HepG2 (cell line): ENCODE data around the gene GPR149. TPM values are rescaled to one million over a fixed set of nuclear protein-coding genes. Genes with fewer than 3 reads are reported as not detected.

Source experiments
- ATAC-seq: fragments of 200-7000 bp; cut with Tn5 transposase; 3 replicates; pipeline ENCODE4 v1.9.1; 2020; ENCODE audit warnings: mild to moderate bottlenecking, moderate library complexity
- BruUV-seq: library from RNA; stranded (reverse); fragments of 400-500 nt; replicated peaks from 2 replicates; lab custom pipeline; 2021; lab: Mats Ljungman, UMichigan
- CTCF ChIA-PET: fragments of 300-600 bp; formaldehyde crosslinking; extraction: SDS; loops from one replicate; lab custom pipeline; 2021; ENCODE audit warnings: low total read pairs, inconsistent platforms, low intra/inter-chr PET ratio; lab: Yijun Ruan, JAX
- POLR2A ChIA-PET: fragments of 350-600 bp; sonication (Branson Sonifier 250); formaldehyde crosslinking; loops from one replicate; lab custom pipeline; 2020; ENCODE audit warnings: antibody characterized with exemption, inconsistent platforms; lab: Yijun Ruan, JAX
- DNase-seq: peaks from one replicate; pipeline ENCODE4 v3.0.0-alpha.2; 2015; ENCODE audit warnings: low spot score
- FAIRE-seq: peaks from 3 replicates; lab custom pipeline; 2011; peaks lifted over from hg19 to GRCh38; lab: Jason Lieb, UNC
- H2AFZ ChIP-seq: one replicate; pipeline ENCODE4 v1.6.1; 2011; ENCODE audit warnings: low read length, inconsistent platforms
- H3K27ac ChIP-seq: fragments of 300-600 bp; 3 replicates; pipeline ENCODE4 v1.8.0; 2011; ENCODE audit warnings: mixed run types, mild to moderate bottlenecking, mixed read lengths, low read length, inconsistent platforms; ENCODE audit not compliant: insufficient read depth; ENCODE audit errors: extremely low read length
- H3K27me3 ChIP-seq, 2 experiments: fragments of 200-600 bp in 1 of 2; 2 replicates in 1 of 2; 3 replicates in 1 of 2; pipeline versions ENCODE4 v1.6.0 to v1.8.0; 2011; ENCODE audit warnings: low read length in 2 of 2, mild to moderate bottlenecking in 2 of 2, moderate library complexity in 2 of 2, inconsistent platforms in 1 of 2; ENCODE audit not compliant: insufficient read depth in 2 of 2, control insufficient read depth in 1 of 2
- H3K36me3 ChIP-seq, 2 experiments: fragments of 200-600 bp in 1 of 2; replicated peaks in 1 of 2; 2 replicates in 1 of 2; 3 replicates in 1 of 2; pipeline versions ENCODE4 v1.5.1 to v1.8.0; 2011; ENCODE audit warnings: low read length in 2 of 2, inconsistent platforms in 1 of 2; ENCODE audit not compliant: insufficient read depth in 2 of 2, control insufficient read depth in 1 of 2
- H3K4me1 ChIP-seq: 2 replicates; pipeline ENCODE4 v1.5.1; 2012; ENCODE audit warnings: low read length, inconsistent platforms; ENCODE audit not compliant: insufficient read depth
- H3K4me2 ChIP-seq: 2 replicates; pipeline ENCODE4 v1.6.0; 2011; ENCODE audit warnings: low read depth, low read length, inconsistent platforms
- H3K4me3 ChIP-seq, 3 experiments: fragments of 200-600 bp in 1 of 3; sonication (generic), shearing (Covaris generic) in 1 of 3; replicated peaks in 1 of 3; 2 replicates each; pipeline ENCODE4 v1.5.1; 2011 to 2016; ENCODE audit warnings: low read length in 3 of 3, inconsistent platforms in 2 of 3, low read depth in 2 of 3, mild to moderate bottlenecking in 2 of 3, control low read depth in 1 of 3, mixed read lengths in 1 of 3; ENCODE audit not compliant: insufficient read depth in 1 of 3
- H3K79me2 ChIP-seq: one replicate; pipeline ENCODE4 v1.6.1; 2011; ENCODE audit warnings: low read length, inconsistent platforms; ENCODE audit not compliant: insufficient read depth
- H3K9ac ChIP-seq: 2 replicates; pipeline ENCODE4 v1.6.0; 2011; ENCODE audit warnings: mild to moderate bottlenecking, low read depth, low read length, inconsistent platforms; ENCODE audit not compliant: insufficient read depth
- H3K9me3 ChIP-seq: 2 replicates; pipeline ENCODE4 v1.5.1; 2012; ENCODE audit warnings: mild to moderate bottlenecking, low read length
- H4K20me1 ChIP-seq: 2 replicates; pipeline ENCODE4 v1.6.0; 2011; ENCODE audit warnings: inconsistent platforms, mild to moderate bottlenecking, low read length, moderate library complexity; ENCODE audit not compliant: insufficient read depth
- BCL6 ChIP-seq: IDR thresholded peaks from 2 replicates; pipeline ENCODE4 v1.6.1; 2016; ENCODE audit warnings: missing genetic modification reagents, missing compliant biosample characterization
- BRD4 ChIP-seq: sonication (generic); formaldehyde crosslinking; IDR thresholded peaks from 2 replicates; pipeline ENCODE4 v1.4.0; 2020; ENCODE audit warnings: missing genetic modification reagents
- ERF ChIP-seq: IDR thresholded peaks from 2 replicates; pipeline ENCODE4 v1.6.1; 2018; ENCODE audit warnings: missing biosample characterization, missing genetic modification reagents
- GABPA ChIP-seq, 2 experiments: IDR thresholded peaks; 2 replicates each; pipeline ENCODE4 v1.6.1; 2011 to 2016; ENCODE audit warnings: low read depth in 2 of 2, low read length in 1 of 2, missing biosample characterization in 1 of 2, missing genetic modification characterization in 1 of 2
- NAIF1 ChIP-seq: sonication (generic); formaldehyde crosslinking; IDR thresholded peaks from 2 replicates; pipeline ENCODE4 v1.5.0; 2020; ENCODE audit warnings: mild to moderate bottlenecking, missing genetic modification reagents, borderline replicate concordance
- NFE2L1 ChIP-seq: sonication (generic); formaldehyde crosslinking; IDR thresholded peaks from 2 replicates; pipeline ENCODE4 v1.4.0; 2020; ENCODE audit warnings: missing genetic modification reagents, mild to moderate bottlenecking, borderline replicate concordance
- NFE2L2 ChIP-seq: fragments of 150-350 bp; IDR thresholded peaks from 2 replicates; pipeline ENCODE4 v1.6.1; 2014; ENCODE audit warnings: low read length
- RAD21 ChIP-seq: fragments of 450-650 bp; formaldehyde crosslinking; IDR thresholded peaks from 2 replicates; pipeline ENCODE4 v1.5.0; 2020; ENCODE audit warnings: mild to moderate bottlenecking
- SNRNP70 ChIP-seq: fragments of 200-400 bp; formaldehyde crosslinking; IDR thresholded peaks from 2 replicates; pipeline ENCODE4 v1.6.1; 2017; ENCODE audit warnings: mild to moderate bottlenecking, low read depth, low read length, moderate library complexity
- SRSF1 ChIP-seq: fragments of 200-400 bp; formaldehyde crosslinking; optimal IDR thresholded peaks from 2 replicates; pipeline ENCODE3; 2017; ENCODE audit warnings: mild to moderate bottlenecking, low read depth, low read length, moderate library complexity
- ZNF430 ChIP-seq: sonication (generic); formaldehyde crosslinking; IDR thresholded peaks from 2 replicates; pipeline ENCODE4 v1.9.0; 2021; ENCODE audit warnings: mild to moderate bottlenecking, missing genetic modification reagents
- ZNF562 ChIP-seq: sonication (generic); formaldehyde crosslinking; IDR thresholded peaks from 2 replicates; pipeline ENCODE4 v1.8.0; 2022; ENCODE audit warnings: missing genetic modification reagents, borderline replicate concordance
- WGBS: methylation state at CpG from one replicate; pipeline ENCODE4 v1.1.6; 2017; ENCODE audit warnings: low lambda C conversion rate; 5-methylcytosine and 5-hydroxymethylcytosine counted together
- in situ Hi-C: cut with HindIII; loops from 2 replicates; pipeline ENCODE4 v1.10.0; 2017; ENCODE audit warnings: low pct_unique_long_range_greater_than_20kb; ENCODE audit not compliant: extremely low pct_ligation_motif_present
- intact Hi-C: fragments of 100-400 bp; cut with micrococcal nuclease; formaldehyde crosslinking; loops from one replicate; pipeline ENCODE4 v1.10.0; 2022; ENCODE audit not compliant: unreplicated experiment
- polyA plus RNA-seq, 8 experiments: library from polyadenylated mRNA; depleted of rRNA in 3 of 8; stranded (reverse) in 7 of 8; unstranded in 1 of 8; fragments of >200 nt; fragmentation: Illumina TruSeq in 4 of 8; extraction: Trizol in 4 of 8; gene quantifications; 2 replicates each; pipeline versions ENCODE4 v1.2.1 to v1.2.3, GENCODE V29; 2011 to 2016; ENCODE audit warnings: low read depth in 4 of 8, missing spikeins in 1 of 8, mixed read lengths in 1 of 8; ENCODE audit not compliant: insufficient read depth in 1 of 8
- total RNA-seq, 5 experiments: library from RNA; depleted of rRNA; stranded (reverse); fragments of >200 nt; fragmentation: Illumina TruSeq; extraction: Trizol; gene quantifications; 2 replicates each; pipeline ENCODE4 v1.2.3, GENCODE V29; 2016; ENCODE audit warnings: low read depth in 1 of 5
- TF ChIP-seq, protein P1 (sequence below): IDR thresholded peaks from 2 replicates; pipeline ENCODE4 v1.6.1; 2016
- TF ChIP-seq, protein P2 (sequence below): sonication (generic); formaldehyde crosslinking; IDR thresholded peaks from 2 replicates; pipeline ENCODE4 v1.5.0; 2020; ENCODE audit warnings: mild to moderate bottlenecking, low read depth, missing genetic modification reagents, borderline replicate concordance
- TF ChIP-seq, protein P3 (sequence below): IDR thresholded peaks from 2 replicates; pipeline ENCODE4 v1.6.1; 2016; ENCODE audit warnings: missing genetic modification reagents, missing compliant biosample characterization
- TF ChIP-seq, protein P4 (sequence below): sonication (generic); formaldehyde crosslinking; IDR thresholded peaks from 2 replicates; pipeline ENCODE4 v1.5.0; 2020; ENCODE audit warnings: missing genetic modification reagents
- TF ChIP-seq, protein P5 (sequence below): sonication (generic); formaldehyde crosslinking; IDR thresholded peaks from 2 replicates; pipeline ENCODE4 v1.4.0; 2020; ENCODE audit warnings: missing genetic modification reagents, mild to moderate bottlenecking, borderline replicate concordance

Gene GPR149
- total and polyA plus RNA-seq, 2 of the 13 experiments (the other 11 are each of a cell fraction or from before 2014, with no cell fraction given) = not detected

DNA sequence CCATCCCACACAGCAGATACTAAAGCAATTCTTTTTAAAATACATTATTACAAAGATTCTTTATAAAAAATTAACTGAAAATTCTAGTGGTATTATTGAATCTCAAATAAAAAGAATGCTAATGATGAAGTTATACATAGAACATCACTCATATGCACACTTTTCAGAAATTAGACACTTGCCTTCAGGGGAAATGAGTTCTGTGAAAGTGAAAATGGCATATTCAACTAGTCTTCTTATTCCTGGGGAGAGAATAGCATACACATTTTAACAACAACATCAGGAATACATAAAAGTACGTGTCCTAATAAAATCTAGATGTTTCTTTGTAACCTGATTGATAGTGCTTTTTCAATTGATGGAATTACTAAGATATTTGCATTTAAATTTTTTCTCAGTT lies 68.9 kb downstream of the GPR149 start:
- H3K27ac ChIP-seq = no peak overlapping the region
- no peak overlapping the region for H3K9ac ChIP-seq
- ATAC-seq = no peak
- 5% methylated on average over 1 of the region's 1 CpG for WGBS
- no peak for TF ChIP-seq NFE2L2
- no peak for TF ChIP-seq ZNF430
- TF ChIP-seq NFE2L1 (CRISPR knock-in tag) = no peak
- TF ChIP-seq BRD4 (CRISPR knock-in tag) = no peak
- TF ChIP-seq, protein P1, sequence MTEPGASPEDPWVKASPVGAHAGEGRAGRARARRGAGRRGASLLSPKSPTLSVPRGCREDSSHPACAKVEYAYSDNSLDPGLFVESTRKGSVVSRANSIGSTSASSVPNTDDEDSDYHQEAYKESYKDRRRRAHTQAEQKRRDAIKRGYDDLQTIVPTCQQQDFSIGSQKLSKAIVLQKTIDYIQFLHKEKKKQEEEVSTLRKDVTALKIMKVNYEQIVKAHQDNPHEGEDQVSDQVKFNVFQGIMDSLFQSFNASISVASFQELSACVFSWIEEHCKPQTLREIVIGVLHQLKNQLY (CRISPR knock-in tag) = no peak
- TF ChIP-seq SNRNP70 = no peak
- TF ChIP-seq ZNF562 (CRISPR knock-in tag) = no peak
- TF ChIP-seq ERF (CRISPR knock-in tag) = no peak
- TF ChIP-seq SRSF1 = no peak
- TF ChIP-seq, all 625 proteins: peak for 0
- POLR2A ChIA-PET = no interaction called here
- Histone ChIP-seq H2AFZ (no peak overlapping the region), H3K4me1 (no peaks in the 10 kb centered on the region), H3K79me2 (no peaks in the 10 kb centered on the region), H3K4me3 (no peak overlapping the region), H3K36me3 (no peaks in the 10 kb centered on the region), H3K9me3 (no peaks in the 10 kb centered on the region), H3K27me3 (no peaks in the 10 kb centered on the region), H3K4me2 (no peak overlapping the region), H4K20me1 (no peaks in the 10 kb centered on the region)
- CTCF ChIA-PET = no interaction called here
- DNase-seq (no peak), FAIRE-seq (no peak)
- intact Hi-C loops (no loop called here), in situ Hi-C loops (no loop called here)
- no TSS peak for BruUV-seq

DNA sequence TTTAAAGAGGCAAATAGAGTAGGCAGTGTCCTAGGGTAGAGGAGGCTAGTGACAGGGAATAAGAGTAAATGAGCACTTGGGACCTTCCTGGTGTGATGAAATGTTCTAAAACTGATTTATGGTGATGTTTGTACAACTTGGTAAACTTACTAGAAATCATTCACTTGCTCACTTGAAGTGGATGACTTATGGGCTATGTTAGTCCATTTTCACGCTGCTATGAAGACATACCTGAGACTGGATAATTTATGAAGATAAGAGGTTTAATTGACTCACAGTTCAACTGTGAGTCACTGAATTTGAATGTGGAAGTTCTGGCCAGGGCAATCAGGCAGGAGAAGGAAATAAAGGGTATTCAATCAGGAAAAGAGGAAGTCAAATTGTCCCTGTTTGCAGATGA lies 74.0 kb downstream of the GPR149 start:
- H4K20me1 ChIP-seq = no peaks in the 10 kb centered on the region
- no peaks in the 10 kb centered on the region for H3K27me3 ChIP-seq
- intact Hi-C loops = no loop called here
- H3K4me1 ChIP-seq = no peaks in the 10 kb centered on the region
- H2AFZ ChIP-seq = no peak overlapping the region
- no peaks in the 10 kb centered on the region for H3K36me3 ChIP-seq
- 12% methylated on average over 1 of the region's 1 CpG for WGBS
- FAIRE-seq = no peak
- H3K9ac ChIP-seq = no peak overlapping the region
- no TSS peak for BruUV-seq
- POLR2A ChIA-PET = no interaction called here
- DNase-seq = no peak
- in situ Hi-C loops = no loop called here
- CTCF ChIA-PET = no interaction called here
- H3K27ac ChIP-seq = no peak overlapping the region
- H3K4me2 ChIP-seq = no peak overlapping the region
- no peaks in the 10 kb centered on the region for H3K9me3 ChIP-seq
- no peak for ATAC-seq
- no peaks in the 10 kb centered on the region for H3K79me2 ChIP-seq
- H3K4me3 ChIP-seq = no peak overlapping the region
- TF ChIP-seq BCL6 (CRISPR knock-in tag) = no peak
- no peak for TF ChIP-seq RAD21 (CRISPR knock-in tag)
- TF ChIP-seq, protein P2, sequence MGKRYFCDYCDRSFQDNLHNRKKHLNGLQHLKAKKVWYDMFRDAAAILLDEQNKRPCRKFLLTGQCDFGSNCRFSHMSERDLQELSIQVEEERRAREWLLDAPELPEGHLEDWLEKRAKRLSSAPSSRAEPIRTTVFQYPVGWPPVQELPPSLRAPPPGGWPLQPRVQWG (CRISPR knock-in tag) = no peak
- no peak for TF ChIP-seq NAIF1
- TF ChIP-seq, protein P3, sequence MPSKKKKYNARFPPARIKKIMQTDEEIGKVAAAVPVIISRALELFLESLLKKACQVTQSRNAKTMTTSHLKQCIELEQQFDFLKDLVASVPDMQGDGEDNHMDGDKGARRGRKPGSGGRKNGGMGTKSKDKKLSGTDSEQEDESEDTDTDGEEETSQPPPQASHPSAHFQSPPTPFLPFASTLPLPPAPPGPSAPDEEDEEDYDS (CRISPR knock-in tag) = no peak
- TF ChIP-seq, protein P4, sequence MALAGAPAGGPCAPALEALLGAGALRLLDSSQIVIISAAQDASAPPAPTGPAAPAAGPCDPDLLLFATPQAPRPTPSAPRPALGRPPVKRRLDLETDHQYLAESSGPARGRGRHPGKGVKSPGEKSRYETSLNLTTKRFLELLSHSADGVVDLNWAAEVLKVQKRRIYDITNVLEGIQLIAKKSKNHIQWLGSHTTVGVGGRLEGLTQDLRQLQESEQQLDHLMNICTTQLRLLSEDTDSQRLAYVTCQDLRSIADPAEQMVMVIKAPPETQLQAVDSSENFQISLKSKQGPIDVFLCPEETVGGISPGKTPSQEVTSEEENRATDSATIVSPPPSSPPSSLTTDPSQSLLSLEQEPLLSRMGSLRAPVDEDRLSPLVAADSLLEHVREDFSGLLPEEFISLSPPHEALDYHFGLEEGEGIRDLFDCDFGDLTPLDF = no peak
- no peak for TF ChIP-seq GABPA (IDR thresholded peaks at IDR 0.05; ENCODE audit: low read depth, low read length)
- no peak for TF ChIP-seq GABPA (CRISPR knock-in tag; IDR thresholded peaks at IDR 0.05; ENCODE audit: low read depth)
- TF ChIP-seq, protein P5, sequence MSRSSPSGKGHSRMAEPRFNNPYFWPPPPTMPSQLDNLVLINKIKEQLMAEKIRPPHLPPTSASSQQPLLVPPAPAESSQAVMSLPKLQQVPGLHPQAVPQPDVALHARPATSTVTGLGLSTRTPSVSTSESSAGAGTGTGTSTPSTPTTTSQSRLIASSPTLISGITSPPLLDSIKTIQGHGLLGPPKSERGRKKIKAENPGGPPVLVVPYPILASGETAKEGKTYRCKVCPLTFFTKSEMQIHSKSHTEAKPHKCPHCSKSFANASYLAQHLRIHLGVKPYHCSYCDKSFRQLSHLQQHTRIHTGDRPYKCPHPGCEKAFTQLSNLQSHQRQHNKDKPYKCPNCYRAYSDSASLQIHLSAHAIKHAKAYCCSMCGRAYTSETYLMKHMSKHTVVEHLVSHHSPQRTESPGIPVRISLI (CRISPR knock-in tag) = no peak
